SU-DHL-6 (cell line): ENCODE data around the gene BZW2.

Experiments used
- H2AFZ ChIP-seq: fragments of 200-600 bp; sonication (generic); 2 replicates; pipeline ENCODE4 v1.6.1; 2014; ENCODE audit warnings: low read depth, mild to moderate bottlenecking, moderate library complexity, mixed read lengths, antibody characterized with exemption, low read length; ENCODE audit not compliant: severe bottlenecking
- H3F3A ChIP-seq: fragments of 200-600 bp; shearing (Covaris generic); 2 replicates; pipeline ENCODE4 v1.6.0; 2016; ENCODE audit warnings: antibody characterized with exemption, mild to moderate bottlenecking; ENCODE audit not compliant: insufficient read depth
- H3K27ac ChIP-seq: fragments of 200-600 bp; sonication (generic); 2 replicates; pipeline ENCODE4 v1.5.1; 2016; ENCODE audit warnings: low read depth, mild to moderate bottlenecking, low read length, moderate library complexity, mixed read lengths
- H3K27me3 ChIP-seq: fragments of 200-600 bp; sonication (generic), shearing (Covaris generic); 2 replicates; pipeline ENCODE4 v1.6.0; 2014; ENCODE audit warnings: mild to moderate bottlenecking, low read length
- H3K36me3 ChIP-seq: fragments of 200-600 bp; sonication (generic); 2 replicates; pipeline ENCODE4 v1.6.1; 2014; ENCODE audit warnings: mild to moderate bottlenecking, low read length, mixed read lengths
- H3K4me2 ChIP-seq: fragments of 300-600, 200-600 bp; shearing (Covaris generic), sonication (generic); 2 replicates; pipeline ENCODE4 v1.6.0; 2014; ENCODE audit warnings: low read length, low read depth, mild to moderate bottlenecking; ENCODE audit not compliant: poor library complexity, severe bottlenecking
- H3K4me3 ChIP-seq: fragments of 200-600 bp; sonication (generic); 2 replicates; pipeline ENCODE4 v1.5.1; 2014; ENCODE audit warnings: antibody characterized with exemption, low read length, mild to moderate bottlenecking, mixed read lengths; ENCODE audit not compliant: insufficient read depth, poor library complexity, severe bottlenecking
- H3K79me2 ChIP-seq: fragments of 200-600 bp; sonication (generic); 2 replicates; pipeline ENCODE4 v1.6.1; 2014; ENCODE audit warnings: mild to moderate bottlenecking, low read length, moderate library complexity; ENCODE audit not compliant: insufficient read depth
- H3K9ac ChIP-seq: fragments of 200-600 bp; sonication (generic); 2 replicates; pipeline ENCODE4 v1.7.0; 2014; ENCODE audit warnings: mild to moderate bottlenecking, low read length
- H3K9me2 ChIP-seq: fragments of 200-600 bp; sonication (generic); replicated peaks from 2 replicates; pipeline ENCODE4 v1.6.1; 2014; ENCODE audit warnings: low read length; ENCODE audit not compliant: insufficient read depth
- H3K9me3 ChIP-seq: fragments of 200-600 bp; sonication (generic); 2 replicates; pipeline ENCODE4 v1.6.1; 2014; ENCODE audit warnings: low read length, mixed read lengths; ENCODE audit not compliant: insufficient read depth
- H4K20me1 ChIP-seq: fragments of 200-600 bp; sonication (generic); 2 replicates; pipeline ENCODE4 v1.6.1; 2014; ENCODE audit warnings: low read depth, mild to moderate bottlenecking, antibody characterized with exemption, low read length, moderate library complexity, mixed read lengths
- CTCF ChIP-seq: fragments of 200-600 bp; sonication (generic); IDR thresholded peaks from one replicate; pipeline ENCODE4 v1.5.1; 2017; ENCODE audit warnings: antibody characterized with exemption, mild to moderate bottlenecking, low read length, moderate library complexity; ENCODE audit not compliant: insufficient read depth, poor library complexity, severe bottlenecking
- EZH2phosphoT487 ChIP-seq: fragments of 200-600 bp; sonication (generic), shearing (Covaris generic); conservative IDR thresholded peaks from 2 replicates; pipeline ENCODE4 v1.6.1; 2018; ENCODE audit warnings: mild to moderate bottlenecking, antibody characterized with exemption, low read length, moderate library complexity, mixed read lengths

Gene BZW2

GRCh38 chr7:16688249-16688648 lies 42.3 kb downstream of the BZW2 start:
- H4K20me1 ChIP-seq = no peaks in the 10 kb centered on the region
- no peak overlapping the region for H3K27ac ChIP-seq
- H3K4me3 ChIP-seq = no peak overlapping the region
- H3F3A ChIP-seq = no peaks in the 10 kb centered on the region
- no peaks in the 10 kb centered on the region for H3K27me3 ChIP-seq
- H3K36me3 ChIP-seq = peaks cover 48% of the 10 kb centered on the region
- H3K9me3 ChIP-seq = no peaks in the 10 kb centered on the region
- H3K4me2 ChIP-seq = no peak overlapping the region
- no peaks in the 10 kb centered on the region for H3K9me2 ChIP-seq
- H3K79me2 ChIP-seq = no peaks in the 10 kb centered on the region
- TF ChIP-seq CTCF (no peak), EZH2phosphoT487 (no peak)
- no peak overlapping the region for H3K9ac ChIP-seq
- H2AFZ ChIP-seq = no peak overlapping the region

GRCh38 chr7:16691241-16691640 lies 45.3 kb downstream of the BZW2 start:
- Histone ChIP-seq H3K79me2 (no peaks in the 10 kb centered on the region), H2AFZ (no peak overlapping the region), H3K9me3 (no peaks in the 10 kb centered on the region), H3K36me3 (peaks cover 51% of the 10 kb centered on the region), H3K27me3 (no peaks in the 10 kb centered on the region), H3K9me2 (no peaks in the 10 kb centered on the region), H3F3A (no peaks in the 10 kb centered on the region), H4K20me1 (no peaks in the 10 kb centered on the region), H3K4me3 (no peak overlapping the region), H3K4me2 (no peak overlapping the region), H3K27ac (no peak overlapping the region), H3K9ac (no peak overlapping the region)
- TF ChIP-seq CTCF (no peak), EZH2phosphoT487 (no peak)

GRCh38 chr7:16693601-16694318 lies 47.8 kb downstream of the BZW2 start:
- H4K20me1 ChIP-seq = no peaks in the 10 kb centered on the region
- peaks cover 59% of the 10 kb centered on the region for H3K36me3 ChIP-seq
- no peaks in the 10 kb centered on the region for H3K27me3 ChIP-seq
- H3K27ac ChIP-seq = no peak overlapping the region
- H3K9me2 ChIP-seq = no peaks in the 10 kb centered on the region
- TF ChIP-seq CTCF (no peak), EZH2phosphoT487 (no peak)
- no peak overlapping the region for H3K9ac ChIP-seq
- H3K9me3 ChIP-seq = no peaks in the 10 kb centered on the region
- H3K4me3 ChIP-seq = no peak overlapping the region
- H2AFZ ChIP-seq = no peak overlapping the region
- H3K79me2 ChIP-seq = no peaks in the 10 kb centered on the region
- H3F3A ChIP-seq = no peaks in the 10 kb centered on the region
- no peak overlapping the region for H3K4me2 ChIP-seq

GRCh38 chr7:16694806-16695205 lies 48.8 kb downstream of the BZW2 start:
- H3K9ac ChIP-seq = no peak overlapping the region
- H3K27me3 ChIP-seq = no peaks in the 10 kb centered on the region
- H4K20me1 ChIP-seq = no peaks in the 10 kb centered on the region
- H3K9me3 ChIP-seq = no peaks in the 10 kb centered on the region
- H2AFZ ChIP-seq = no peak overlapping the region
- no peak overlapping the region for H3K27ac ChIP-seq
- H3K4me2 ChIP-seq = no peak overlapping the region
- no peaks in the 10 kb centered on the region for H3K9me2 ChIP-seq
- no peaks in the 10 kb centered on the region for H3F3A ChIP-seq
- TF ChIP-seq EZH2phosphoT487 = no peak
- no peak for TF ChIP-seq CTCF
- H3K4me3 ChIP-seq = no peak overlapping the region
- H3K79me2 ChIP-seq = no peaks in the 10 kb centered on the region
- H3K36me3 ChIP-seq = peaks cover 69% of the 10 kb centered on the region
